RWPE2 (cell line): Measurements from ENCODE around the gene HIRA.

Experiments used
- ATAC-seq: fragments of 200-7000 bp; cut with Tn5 transposase; 3 replicates; pipeline ENCODE4 v1.9.1; 2021; ENCODE audit warnings: low read depth
- DNase-seq: peaks from one replicate; pipeline ENCODE4 v3.0.0-alpha.2; 2020; ENCODE audit warnings: low spot score
- H3K27ac ChIP-seq: fragments of 450-650 bp; 2 replicates; pipeline ENCODE4 v1.5.1; 2017; ENCODE audit warnings: mild to moderate bottlenecking; ENCODE audit not compliant: poor library complexity, severe bottlenecking
- H3K27me3 ChIP-seq: fragments of 250-450 bp; sonication (Bioruptor Pico); 2 replicates; pipeline ENCODE4 v1.5.1; 2021; ENCODE audit warnings: mild to moderate bottlenecking, moderate library complexity; ENCODE audit not compliant: insufficient read depth, poor library complexity, severe bottlenecking
- H3K36me3 ChIP-seq: fragments of 250-450 bp; sonication (Bioruptor Pico); 2 replicates; pipeline ENCODE4 v1.5.1; 2020; ENCODE audit warnings: low read depth, mild to moderate bottlenecking, moderate library complexity
- H3K4me1 ChIP-seq: fragments of 250-450 bp; sonication (Bioruptor Pico); 2 replicates; pipeline ENCODE4 v1.5.1; 2021; ENCODE audit warnings: mild to moderate bottlenecking, moderate library complexity; ENCODE audit not compliant: insufficient read depth, poor library complexity, severe bottlenecking
- H3K4me3 ChIP-seq: fragments of 250-450 bp; sonication (Bioruptor Pico); 2 replicates; pipeline ENCODE4 v1.5.1; 2021; ENCODE audit warnings: mild to moderate bottlenecking, moderate library complexity; ENCODE audit not compliant: severe bottlenecking
- H3K9me3 ChIP-seq: fragments of 250-450 bp; sonication (Bioruptor Pico); 2 replicates; pipeline ENCODE4 v1.5.1; 2021; ENCODE audit warnings: mild to moderate bottlenecking, moderate library complexity; ENCODE audit not compliant: severe bottlenecking
- TF ChIP-seq, protein P1 (sequence below): fragments of 450-650 bp; IDR thresholded peaks from one replicate; pipeline ENCODE4 v1.5.1; 2017; ENCODE audit warnings: mild to moderate bottlenecking, moderate library complexity; ENCODE audit not compliant: poor library complexity, severe bottlenecking

HIRA gene

DNA sequence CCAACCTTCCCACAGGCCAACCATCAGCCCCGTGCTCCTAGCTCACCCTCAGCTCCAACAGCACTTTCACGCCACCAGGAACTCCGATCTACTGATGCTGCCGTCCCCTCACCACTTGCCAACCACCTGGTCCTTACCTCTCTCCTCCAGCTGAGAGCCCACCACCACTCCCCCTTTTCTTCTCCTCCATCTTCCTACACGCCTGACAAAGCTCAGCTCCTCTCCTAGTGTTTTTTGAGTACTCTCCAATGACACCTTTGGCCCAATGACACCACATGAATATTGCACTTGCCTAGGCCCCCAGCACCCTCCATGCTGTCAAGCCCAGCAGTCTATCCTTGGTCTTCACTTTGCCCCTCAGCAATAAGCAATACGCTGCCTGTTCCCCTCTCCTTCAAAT, 30.7 kb downstream of the HIRA start:
- Histone ChIP-seq H3K9me3 (no peaks in the 10 kb centered on the region), H3K4me1 (no peaks in the 10 kb centered on the region), H3K4me3 (no peak overlapping the region), H3K27ac (no peak overlapping the region), H3K36me3 (peaks cover 64% of the 10 kb centered on the region), H3K27me3 (no peaks in the 10 kb centered on the region)
- ATAC-seq (no peak), DNase-seq (no peak)
- TF ChIP-seq, protein P1, sequence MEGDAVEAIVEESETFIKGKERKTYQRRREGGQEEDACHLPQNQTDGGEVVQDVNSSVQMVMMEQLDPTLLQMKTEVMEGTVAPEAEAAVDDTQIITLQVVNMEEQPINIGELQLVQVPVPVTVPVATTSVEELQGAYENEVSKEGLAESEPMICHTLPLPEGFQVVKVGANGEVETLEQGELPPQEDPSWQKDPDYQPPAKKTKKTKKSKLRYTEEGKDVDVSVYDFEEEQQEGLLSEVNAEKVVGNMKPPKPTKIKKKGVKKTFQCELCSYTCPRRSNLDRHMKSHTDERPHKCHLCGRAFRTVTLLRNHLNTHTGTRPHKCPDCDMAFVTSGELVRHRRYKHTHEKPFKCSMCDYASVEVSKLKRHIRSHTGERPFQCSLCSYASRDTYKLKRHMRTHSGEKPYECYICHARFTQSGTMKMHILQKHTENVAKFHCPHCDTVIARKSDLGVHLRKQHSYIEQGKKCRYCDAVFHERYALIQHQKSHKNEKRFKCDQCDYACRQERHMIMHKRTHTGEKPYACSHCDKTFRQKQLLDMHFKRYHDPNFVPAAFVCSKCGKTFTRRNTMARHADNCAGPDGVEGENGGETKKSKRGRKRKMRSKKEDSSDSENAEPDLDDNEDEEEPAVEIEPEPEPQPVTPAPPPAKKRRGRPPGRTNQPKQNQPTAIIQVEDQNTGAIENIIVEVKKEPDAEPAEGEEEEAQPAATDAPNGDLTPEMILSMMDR, result no peak

DNA sequence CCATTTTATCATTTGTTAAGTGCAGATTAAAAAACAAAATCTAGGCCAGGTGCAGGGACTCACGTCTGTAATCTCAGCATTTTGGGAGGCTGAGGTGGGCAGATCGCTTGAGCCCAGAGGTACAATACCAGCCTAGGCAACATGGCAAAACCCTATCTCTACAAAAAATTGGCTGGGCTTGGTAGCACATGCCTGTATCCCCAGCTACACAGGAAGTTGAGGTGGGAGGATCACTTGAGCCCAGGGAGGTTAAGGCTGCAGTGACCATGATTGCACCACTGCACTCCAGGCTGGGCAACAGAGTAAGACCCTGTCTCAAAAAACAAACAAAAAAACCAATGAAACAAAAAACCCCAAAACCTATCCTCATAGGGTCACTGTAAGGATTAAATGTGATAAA, 32.9 kb downstream of the HIRA start:
- no peak overlapping the region for H3K4me3 ChIP-seq
- no peaks in the 10 kb centered on the region for H3K9me3 ChIP-seq
- ATAC-seq (no peak), DNase-seq (no peak)
- TF ChIP-seq, protein P1, result no peak
- H3K4me1 ChIP-seq, result no peaks in the 10 kb centered on the region
- no peaks in the 10 kb centered on the region for H3K27me3 ChIP-seq
- no peak overlapping the region for H3K27ac ChIP-seq
- H3K36me3 ChIP-seq, result peaks cover 63% of the 10 kb centered on the region

DNA sequence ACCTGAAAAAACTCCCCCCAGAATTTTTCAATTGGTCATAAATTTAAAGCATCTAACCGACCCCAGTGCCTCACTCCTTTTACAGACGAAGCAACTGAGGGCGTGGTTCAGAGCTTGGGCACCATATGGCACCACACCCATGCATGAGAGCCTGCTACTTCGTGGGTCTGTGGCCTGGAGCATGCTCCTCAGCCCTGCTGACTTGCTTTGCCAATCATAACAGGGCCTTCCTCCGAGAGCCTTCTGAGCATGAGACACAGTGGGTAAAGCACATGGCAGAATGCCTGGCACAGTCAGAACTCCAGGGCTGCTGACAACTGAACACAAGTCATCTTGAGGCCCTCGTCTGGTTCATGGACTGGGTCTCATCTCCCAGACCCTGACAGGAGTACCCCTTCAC, 33.3 kb downstream of the HIRA start:
- TF ChIP-seq, protein P1, result no peak
- Histone ChIP-seq H3K36me3 (peaks cover 66% of the 10 kb centered on the region), H3K27ac (no peak overlapping the region), H3K4me3 (no peak overlapping the region), H3K9me3 (no peaks in the 10 kb centered on the region), H3K4me1 (no peaks in the 10 kb centered on the region), H3K27me3 (no peaks in the 10 kb centered on the region)
- ATAC-seq (no peak), DNase-seq (no peak)

DNA sequence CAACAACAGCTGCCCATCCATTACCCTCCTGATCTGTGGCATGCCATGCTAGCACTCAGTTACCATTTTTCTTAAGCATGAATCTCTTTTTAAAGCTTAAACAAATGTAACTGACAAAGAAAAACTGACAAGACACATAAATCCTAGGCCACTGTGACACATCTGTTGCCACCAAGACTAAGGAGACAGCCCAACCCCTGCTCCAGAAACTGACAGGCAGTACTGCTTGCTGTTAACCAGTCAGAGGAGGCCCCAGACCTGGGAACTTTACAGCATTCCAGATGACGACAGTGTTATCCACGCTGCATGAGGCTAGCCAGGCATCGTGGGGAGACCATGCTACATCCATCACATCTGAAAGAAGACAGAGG, 33.8 kb downstream of the HIRA start:
- no peak overlapping the region for H3K4me3 ChIP-seq
- no peak for ATAC-seq
- DNase-seq, result no peak
- H3K4me1 ChIP-seq, result no peaks in the 10 kb centered on the region
- no peaks in the 10 kb centered on the region for H3K27me3 ChIP-seq
- H3K9me3 ChIP-seq, result no peaks in the 10 kb centered on the region
- TF ChIP-seq, protein P1, result no peak
- H3K36me3 ChIP-seq, result peaks cover 71% of the 10 kb centered on the region
- H3K27ac ChIP-seq, result no peak overlapping the region

DNA sequence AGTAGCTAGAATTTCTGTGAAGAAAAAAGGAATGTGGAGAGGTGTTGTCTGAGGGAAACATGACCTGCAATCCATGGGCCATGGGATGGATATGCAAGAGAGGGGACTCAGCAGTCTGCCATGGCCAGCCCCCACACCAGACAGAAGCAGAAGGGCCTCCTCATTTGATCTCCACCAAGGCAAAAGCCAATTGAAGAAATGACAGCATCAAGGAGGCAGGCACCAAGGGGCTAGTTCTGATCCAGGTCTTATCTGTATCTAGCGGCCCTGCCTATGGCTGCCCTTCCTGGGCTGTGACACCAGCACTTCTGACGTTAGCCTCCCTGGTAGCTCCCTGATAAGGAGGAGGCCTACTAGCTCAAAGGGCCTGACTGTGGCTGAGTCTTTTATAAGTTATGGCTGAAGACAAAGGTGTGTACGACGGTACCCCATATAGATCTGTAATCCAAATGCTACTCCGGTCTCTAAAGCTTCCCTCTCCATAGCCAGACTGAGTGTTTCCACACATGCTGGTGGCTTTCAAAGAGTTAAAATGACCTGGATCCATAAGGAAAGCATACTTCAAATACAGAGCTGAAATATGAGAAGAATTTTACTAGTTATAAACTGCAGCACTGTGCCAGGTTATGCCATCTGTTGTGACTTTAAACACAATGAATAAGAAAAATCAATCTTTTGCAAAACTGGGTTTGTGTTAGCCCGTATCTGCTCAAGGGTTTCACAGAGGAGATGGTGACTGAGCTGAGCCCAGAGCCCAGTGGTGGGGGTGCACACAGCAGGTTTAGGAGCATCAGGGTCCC, 34.4 kb downstream of the HIRA start:
- Histone ChIP-seq H3K9me3 (no peaks in the 10 kb centered on the region), H3K4me1 (no peaks in the 10 kb centered on the region), H3K27me3 (no peaks in the 10 kb centered on the region), H3K36me3 (peaks cover 75% of the 10 kb centered on the region), H3K4me3 (no peak overlapping the region), H3K27ac (no peak overlapping the region)
- DNase-seq (no peak), ATAC-seq (no peak)
- TF ChIP-seq, protein P1, result no peak
